Activated CD4-positive, alpha-beta T cell treated with anti-CD3 and anti-CD28 coated beads, Interleukin-2, Interleukin-4, amounts not matched to agents 100 ng/mL and 50 ng/mL, durations not matched to agents 16 hours and 8 hours (primary cell): ENCODE measurements around the gene HLA-DPA1.

Source experiments
- DNase-seq: peaks from one replicate; pipeline ENCODE4 v3.0.0-alpha.2; 2020; ENCODE audit warnings: low spot score

HLA-DPA1 gene

DNA sequence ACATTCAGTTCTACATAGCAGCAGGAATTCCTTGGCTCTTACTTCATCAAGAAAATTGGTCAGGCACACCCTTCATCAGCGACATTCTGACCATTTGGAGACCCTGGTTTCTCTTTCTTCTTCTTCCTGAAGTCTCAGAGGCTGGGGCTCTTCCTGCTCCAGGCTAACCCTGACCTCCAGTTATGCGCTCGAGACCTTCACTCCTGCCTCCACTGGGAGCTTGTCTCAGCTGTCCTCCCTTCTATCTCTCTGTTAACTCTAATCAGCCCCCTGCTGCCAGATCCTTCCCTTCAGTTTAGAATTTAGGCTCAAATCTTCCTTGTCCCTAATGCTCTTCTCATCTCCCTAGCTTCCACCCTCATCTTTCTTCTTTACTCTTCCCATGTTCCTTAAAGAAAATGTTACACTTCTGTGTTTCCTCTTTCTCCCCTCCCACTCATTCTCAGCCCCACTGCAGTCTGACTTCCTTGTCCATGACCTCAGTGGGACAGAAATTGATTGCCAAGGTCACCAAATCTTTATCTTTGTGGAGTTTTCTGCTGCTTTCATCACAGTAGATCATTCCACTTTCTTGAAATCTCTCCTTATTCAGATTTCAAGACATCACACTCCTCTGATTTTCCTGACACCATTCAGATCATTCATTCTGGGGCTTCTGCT, 55.6 kb downstream of the HLA-DPA1 start:
- no peak for DNase-seq

DNA sequence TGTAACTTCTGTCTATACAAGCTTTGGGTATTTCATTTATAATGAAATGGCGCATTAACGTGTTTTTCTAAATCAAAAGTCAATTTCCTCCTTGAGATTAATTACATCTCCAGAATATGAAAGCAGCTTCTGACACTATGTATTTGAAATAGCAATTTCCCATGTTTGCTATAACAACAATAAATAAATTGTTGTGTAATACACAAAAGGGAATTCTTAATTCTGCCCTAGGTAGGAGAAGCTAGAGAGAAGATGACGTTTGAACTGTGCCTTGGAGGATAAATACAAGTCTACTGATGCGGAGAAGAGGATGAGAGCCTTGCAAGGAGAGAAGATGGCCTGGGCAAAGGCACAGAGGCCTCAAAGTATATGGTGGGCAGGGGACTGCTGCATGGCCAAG, 56.4 kb downstream of the HLA-DPA1 start:
- no peak for DNase-seq

DNA sequence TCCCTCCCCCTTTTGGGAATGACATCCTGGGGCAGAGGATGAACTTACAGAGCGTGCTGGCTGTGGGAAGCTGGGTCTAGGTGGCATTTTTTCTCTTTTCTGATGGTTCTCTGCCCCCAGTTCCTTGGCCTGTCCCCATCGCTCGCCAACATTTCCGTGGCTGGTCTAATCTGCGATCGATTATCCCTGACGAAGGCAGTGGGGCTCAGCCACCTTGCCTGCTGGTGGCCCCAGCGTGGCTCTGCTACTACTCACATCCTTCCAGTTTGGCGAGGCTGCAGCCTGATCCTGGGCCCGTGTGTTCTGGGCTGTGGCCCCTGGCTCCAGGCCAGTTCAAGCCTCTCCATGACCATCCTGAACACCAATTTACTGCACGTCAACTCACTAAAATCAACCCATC, 57.7 kb downstream of the HLA-DPA1 start:
- no peak for DNase-seq

DNA sequence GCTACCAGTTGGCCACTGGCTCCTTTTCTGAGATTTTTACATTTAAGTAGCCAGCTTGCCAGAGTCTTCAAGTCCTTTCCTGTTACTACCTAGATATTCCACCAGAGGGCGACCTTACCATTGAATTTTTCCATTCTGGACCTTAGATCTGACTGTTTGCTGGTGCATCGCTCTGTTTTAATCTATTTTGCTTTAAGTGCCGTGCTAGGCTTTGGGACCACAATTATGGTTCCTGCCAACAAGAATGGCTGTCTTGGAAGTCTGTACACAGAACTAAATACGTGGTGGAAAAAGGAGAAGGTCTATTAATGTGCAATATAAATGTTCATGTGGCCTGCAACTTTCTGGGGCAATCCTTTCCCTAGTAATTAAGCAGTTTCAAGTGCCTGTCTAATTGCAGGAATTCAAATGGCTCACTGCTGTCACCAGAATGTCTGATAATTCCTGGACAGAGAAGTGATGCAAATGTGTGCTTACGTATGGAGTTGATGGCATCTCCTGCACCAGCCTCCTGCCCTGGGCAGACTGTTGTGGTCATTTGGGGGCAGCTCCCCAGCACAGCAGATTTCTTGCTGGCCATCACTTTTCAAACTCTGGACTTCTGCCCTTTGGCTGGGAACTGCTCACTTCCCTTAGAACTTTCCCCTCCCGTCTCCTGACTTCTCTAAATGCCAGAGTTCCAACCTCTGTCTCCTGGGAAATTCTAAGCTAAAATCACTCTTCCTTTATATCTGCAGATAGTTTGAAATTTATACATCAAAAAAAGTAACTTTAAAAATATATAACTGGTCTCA, 58.4 kb downstream of the HLA-DPA1 start:
- DNase-seq = peak; percentile 86
